HepG2 (cell line): ENCODE measurements around the gene CCNYL1.

ENCODE experiments used
- ELF4 ChIP-seq: sonication (generic); formaldehyde crosslinking; IDR thresholded peaks from 2 replicates; pipeline ENCODE4 v1.5.0; 2020; ENCODE audit warnings: missing genetic modification reagents, mild to moderate bottlenecking, moderate library complexity, borderline replicate concordance
- KDM5A ChIP-seq: fragments of 200-600 bp; sonication (generic); IDR thresholded peaks from 2 replicates; pipeline ENCODE4 v1.7.0; 2018; ENCODE audit warnings: antibody characterized with exemption, mild to moderate bottlenecking, low read length, borderline replicate concordance
- MAX ChIP-seq: IDR thresholded peaks from 2 replicates; pipeline ENCODE4 v1.6.1; 2012; ENCODE audit warnings: inconsistent platforms
- RNF2 ChIP-seq: fragments of 450-650 bp; conservative IDR thresholded peaks from 2 replicates; pipeline ENCODE4 v1.6.1; 2016; ENCODE audit warnings: low read depth
- TCF7 ChIP-seq: sonication (generic); IDR thresholded peaks from 2 replicates; pipeline ENCODE4 v1.6.1; 2016; ENCODE audit warnings: antibody characterized with exemption, low read depth
- ZNF7 ChIP-seq: IDR thresholded peaks from 2 replicates; pipeline ENCODE4 v1.6.1; 2016; ENCODE audit warnings: missing biosample characterization, missing genetic modification reagents
- TF ChIP-seq, protein P1 (sequence below): conservative IDR thresholded peaks from 2 replicates; pipeline ENCODE4 v1.6.1; 2018; ENCODE audit warnings: missing genetic modification reagents

DNA sequence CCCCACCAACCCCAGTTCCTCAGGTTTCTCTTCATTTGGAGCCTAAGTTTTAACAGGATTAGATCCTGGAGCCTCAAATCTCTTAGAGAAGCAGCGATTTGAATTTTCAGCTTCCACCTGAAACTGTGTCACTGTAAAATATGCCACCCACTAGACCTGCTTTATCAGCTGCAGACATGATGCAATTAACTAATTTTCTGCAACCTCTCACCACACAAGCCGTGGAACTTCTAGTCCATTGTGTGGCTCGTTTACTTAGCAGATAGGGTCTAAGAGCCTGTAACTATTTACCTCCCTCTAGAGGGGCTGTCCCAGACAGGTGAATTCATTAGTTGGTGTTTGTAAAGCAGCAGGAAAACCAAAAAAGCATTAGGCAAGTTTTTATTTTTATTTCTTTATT, 89.8 kb downstream of the CCNYL1 start:
- no peak for TF ChIP-seq MAX
- TF ChIP-seq, protein P1, sequence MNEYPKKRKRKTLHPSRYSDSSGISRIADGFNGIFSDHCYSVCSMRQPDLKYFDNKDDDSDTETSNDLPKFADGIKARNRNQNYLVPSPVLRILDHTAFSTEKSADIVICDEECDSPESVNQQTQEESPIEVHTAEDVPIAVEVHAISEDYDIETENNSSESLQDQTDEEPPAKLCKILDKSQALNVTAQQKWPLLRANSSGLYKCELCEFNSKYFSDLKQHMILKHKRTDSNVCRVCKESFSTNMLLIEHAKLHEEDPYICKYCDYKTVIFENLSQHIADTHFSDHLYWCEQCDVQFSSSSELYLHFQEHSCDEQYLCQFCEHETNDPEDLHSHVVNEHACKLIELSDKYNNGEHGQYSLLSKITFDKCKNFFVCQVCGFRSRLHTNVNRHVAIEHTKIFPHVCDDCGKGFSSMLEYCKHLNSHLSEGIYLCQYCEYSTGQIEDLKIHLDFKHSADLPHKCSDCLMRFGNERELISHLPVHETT: no peak
- TF ChIP-seq KDM5A: no peak
- no peak for TF ChIP-seq TCF7
- TF ChIP-seq ELF4 (CRISPR knock-in tag): no peak
- TF ChIP-seq RNF2: no peak
- TF ChIP-seq ZNF7 (CRISPR knock-in tag): peak; percentile 92
